Measurements from ENCODE around the gene ASAP2.

DNA sequence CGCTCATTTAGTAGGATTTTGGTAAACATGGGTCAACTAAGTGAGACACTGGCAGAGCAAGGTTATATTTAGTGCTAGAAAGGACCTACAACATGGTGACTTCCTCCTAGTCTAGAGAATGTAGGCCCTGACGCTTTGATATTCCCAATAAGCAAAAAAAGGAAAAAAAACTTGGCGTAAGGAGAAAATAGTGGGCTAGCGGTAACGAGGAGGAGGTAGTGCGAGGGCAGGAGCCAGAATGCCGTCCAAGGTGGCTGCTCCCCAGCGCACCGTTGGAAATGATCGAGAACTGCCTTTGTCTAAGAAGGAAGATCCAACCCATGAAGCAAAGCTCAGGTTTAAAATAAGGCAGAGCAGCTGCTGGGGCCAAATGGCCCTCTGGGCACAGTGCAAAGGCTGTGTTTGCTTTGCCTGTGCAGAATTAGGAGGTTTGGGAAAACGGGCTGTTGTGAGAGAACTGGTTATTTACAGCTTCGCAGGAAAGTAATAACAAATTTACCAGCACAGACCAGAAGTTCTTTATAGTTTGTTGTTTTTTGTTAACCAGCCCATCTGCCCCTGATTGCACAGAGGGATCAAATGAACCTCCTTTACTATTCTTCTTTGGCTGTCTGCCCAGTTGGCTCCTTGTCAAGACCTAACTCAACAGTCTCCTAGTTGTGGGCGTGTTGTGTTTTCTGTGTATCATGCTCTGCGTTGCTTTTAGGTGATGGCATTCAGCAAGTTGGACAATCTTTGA lies 130.1 kb downstream of the ASAP2 start:
- TF ChIP-seq, protein P1, sequence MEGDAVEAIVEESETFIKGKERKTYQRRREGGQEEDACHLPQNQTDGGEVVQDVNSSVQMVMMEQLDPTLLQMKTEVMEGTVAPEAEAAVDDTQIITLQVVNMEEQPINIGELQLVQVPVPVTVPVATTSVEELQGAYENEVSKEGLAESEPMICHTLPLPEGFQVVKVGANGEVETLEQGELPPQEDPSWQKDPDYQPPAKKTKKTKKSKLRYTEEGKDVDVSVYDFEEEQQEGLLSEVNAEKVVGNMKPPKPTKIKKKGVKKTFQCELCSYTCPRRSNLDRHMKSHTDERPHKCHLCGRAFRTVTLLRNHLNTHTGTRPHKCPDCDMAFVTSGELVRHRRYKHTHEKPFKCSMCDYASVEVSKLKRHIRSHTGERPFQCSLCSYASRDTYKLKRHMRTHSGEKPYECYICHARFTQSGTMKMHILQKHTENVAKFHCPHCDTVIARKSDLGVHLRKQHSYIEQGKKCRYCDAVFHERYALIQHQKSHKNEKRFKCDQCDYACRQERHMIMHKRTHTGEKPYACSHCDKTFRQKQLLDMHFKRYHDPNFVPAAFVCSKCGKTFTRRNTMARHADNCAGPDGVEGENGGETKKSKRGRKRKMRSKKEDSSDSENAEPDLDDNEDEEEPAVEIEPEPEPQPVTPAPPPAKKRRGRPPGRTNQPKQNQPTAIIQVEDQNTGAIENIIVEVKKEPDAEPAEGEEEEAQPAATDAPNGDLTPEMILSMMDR (optimal IDR thresholded peaks at IDR 0.05 in 1 of 3, IDR thresholded peaks at IDR 0.05 in 1 of 3, conservative IDR thresholded peaks at IDR 0.05 in 1 of 3; ENCODE audit: extremely low read depth in 1 of 3, insufficient read depth in 2 of 3, low read length in 3 of 3): no peak
- no peak for TF ChIP-seq EZH2 (IDR thresholded peaks at IDR 0.05; ENCODE audit: low read length)
